Fibroblast of skin of right biceps (primary cell): ENCODE data around the gene ROBO1.

Experiments used
- DNase-seq: peaks from one replicate; pipeline ENCODE4 v3.0.0-alpha.2; 2013

The ROBO1 gene

GRCh38 chr3:78823859-78824258, 943.9 kb downstream of the ROBO1 start:
- peak; percentile 53 for DNase-seq

GRCh38 chr3:78823434-78823833, 944.4 kb downstream of the ROBO1 start:
- DNase-seq: no peak

GRCh38 chr3:78822726-78823125, 945.1 kb downstream of the ROBO1 start:
- DNase-seq: no peak

- no peak for DNase-seq
These were observed 947.3 kb downstream of the ROBO1 start for GRCh38 chr3:78820542-78820941.

GRCh38 chr3:78818161-78818985, 949.4 kb downstream of the ROBO1 start:
- DNase-seq: no peak

- DNase-seq: no peak
These were observed 952.8 kb downstream of the ROBO1 start for GRCh38 chr3:78814893-78815562.

- DNase-seq: no peak
These were observed 955.6 kb downstream of the ROBO1 start for GRCh38 chr3:78812166-78812565.

GRCh38 chr3:78809966-78810365, 957.8 kb downstream of the ROBO1 start:
- DNase-seq: peak; percentile 54

- DNase-seq: peak; percentile 39
These were observed 963.4 kb downstream of the ROBO1 start for GRCh38 chr3:78804251-78805037.

- no peak for DNase-seq
These were observed 965.3 kb downstream of the ROBO1 start for GRCh38 chr3:78802562-78802930.

GRCh38 chr3:78801926-78802561, 965.8 kb downstream of the ROBO1 start:
- no peak for DNase-seq

GRCh38 chr3:78799681-78800080, 968.1 kb downstream of the ROBO1 start:
- DNase-seq: no peak

- no peak for DNase-seq
These were observed 969.4 kb downstream of the ROBO1 start for GRCh38 chr3:78798266-78798832.

GRCh38 chr3:78794431-78794830, 973.4 kb downstream of the ROBO1 start:
- DNase-seq: no peak

- no peak for DNase-seq
These were observed 975.1 kb downstream of the ROBO1 start for GRCh38 chr3:78792733-78793132.

GRCh38 chr3:78792212-78792611, 975.6 kb downstream of the ROBO1 start:
- DNase-seq: no peak

- DNase-seq: no peak
These were observed 976.0 kb downstream of the ROBO1 start for GRCh38 chr3:78791753-78792152.

- DNase-seq: no peak
These were observed 979.0 kb downstream of the ROBO1 start for GRCh38 chr3:78788839-78789238.

GRCh38 chr3:78785004-78785403, 982.8 kb downstream of the ROBO1 start:
- no peak for DNase-seq

GRCh38 chr3:78781351-78781750, 986.4 kb downstream of the ROBO1 start:
- DNase-seq: no peak

- no peak for DNase-seq
These were observed 1001.9 kb downstream of the ROBO1 start for GRCh38 chr3:78765671-78766485.

GRCh38 chr3:78764634-78765033, 1003.2 kb downstream of the ROBO1 start:
- no peak for DNase-seq
